Kidney glomerular epithelial cell (primary cell): Measurements from ENCODE around the gene ERMN.
"Not testable (repeated sequence)": the region's sequence is repeated elsewhere in the genome, so short reads cannot be mapped to it uniquely, and the experiment has no call there.

ENCODE experiments used
- DNase-seq: peaks from one replicate; lab custom pipeline; 2025; lab: John Stamatoyannopoulos, UW

The ERMN gene

DNA sequence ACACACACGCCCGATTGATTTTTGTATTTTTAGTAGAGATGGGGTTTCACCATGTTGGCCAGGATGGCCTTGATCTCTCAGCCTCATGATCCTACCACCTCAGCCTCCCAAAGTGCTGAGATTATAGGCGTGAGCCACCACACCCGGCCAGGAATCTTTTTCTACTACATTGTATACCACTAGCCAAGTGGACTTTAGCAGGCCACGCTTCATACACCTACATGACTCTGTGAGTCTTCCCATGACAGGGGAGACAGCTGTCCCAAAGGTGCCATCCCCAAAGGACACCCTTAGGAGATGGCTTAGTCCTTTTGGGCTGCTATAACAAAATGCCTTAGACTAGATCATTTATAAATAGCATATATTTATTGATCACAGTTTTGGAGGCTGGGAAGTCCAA, 32.8 kb downstream of the ERMN start:
- DNase-seq: no peak

- peak; percentile 8 for DNase-seq
Measured at GRCh38 chr2:157291018-157291417, 34.6 kb downstream of the ERMN start.

DNA sequence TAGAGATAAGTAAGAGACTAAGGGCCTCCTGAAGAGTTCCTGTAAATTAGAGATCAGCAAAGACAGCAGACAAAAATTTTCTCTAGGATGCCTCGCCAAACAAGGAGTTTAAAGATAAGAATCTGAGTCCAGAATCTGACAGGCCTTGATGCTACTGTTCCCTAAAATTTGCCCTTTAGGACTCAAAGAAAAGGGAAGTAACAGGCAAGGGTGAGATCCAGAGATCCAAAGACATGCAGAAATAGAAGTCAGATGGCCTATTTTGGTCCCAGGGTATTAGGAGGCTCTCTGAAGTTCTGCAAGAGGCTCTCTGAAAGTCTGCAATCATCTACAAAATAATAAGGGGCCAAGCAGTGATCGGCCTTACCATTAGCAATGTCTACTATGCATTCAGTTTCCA, 35.1 kb downstream of the ERMN start:
- no peak for DNase-seq

- no peak for DNase-seq
Measured at GRCh38 chr2:157287160-157287559, 38.5 kb downstream of the ERMN start.

DNA sequence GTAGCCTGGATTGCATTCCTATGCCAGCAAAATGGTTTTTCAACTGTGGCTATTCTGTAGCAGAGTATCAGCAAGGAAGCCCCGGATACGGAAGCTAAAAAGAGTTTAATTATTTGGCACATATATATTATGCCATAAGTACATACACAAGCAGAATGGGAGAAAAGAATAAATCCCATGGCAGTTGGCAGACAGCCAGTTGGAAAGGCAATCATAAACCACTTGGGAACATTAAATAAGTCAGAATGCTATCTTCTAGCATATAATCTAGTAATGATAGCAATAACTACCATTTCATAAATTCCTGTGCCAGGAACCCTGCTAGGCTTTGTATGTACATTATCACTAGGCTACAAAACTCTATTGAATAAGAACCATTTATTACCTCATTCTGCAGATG, 42.2 kb downstream of the ERMN start:
- DNase-seq: no peak

GRCh38 chr2:157281316-157281715, 44.3 kb downstream of the ERMN start:
- DNase-seq: no peak

GRCh38 chr2:157279311-157279710, 46.3 kb downstream of the ERMN start:
- not testable (repeated sequence) for DNase-seq

DNA sequence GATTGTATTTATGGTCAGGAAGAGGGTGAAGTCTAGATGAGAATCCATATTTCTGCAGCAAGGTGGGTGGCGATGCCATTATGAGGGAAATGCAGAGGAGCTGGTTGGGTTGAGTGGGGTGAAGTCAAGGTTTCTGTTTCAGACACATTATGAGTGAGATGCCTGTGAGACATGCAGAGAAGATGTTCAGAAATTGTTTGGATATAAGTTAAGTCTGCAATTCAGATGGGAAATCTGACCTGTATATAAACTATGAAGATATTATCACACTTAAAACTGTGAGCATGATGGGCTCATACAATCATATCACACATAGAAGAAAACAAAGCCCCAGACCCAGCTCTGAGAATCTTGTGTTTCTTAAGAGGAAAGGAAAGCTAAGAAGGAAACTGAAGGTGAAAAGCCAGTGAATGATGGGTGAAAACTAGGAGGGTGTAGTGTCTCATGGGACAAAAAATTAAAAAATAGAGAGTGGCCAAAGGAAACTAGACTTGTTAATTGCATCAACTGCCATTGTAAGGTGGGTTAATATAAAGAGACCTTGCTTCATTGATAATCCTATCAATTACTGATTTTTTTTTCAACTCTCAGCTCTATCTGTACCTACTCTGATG, 53.9 kb downstream of the ERMN start:
- DNase-seq: no peak

DNA sequence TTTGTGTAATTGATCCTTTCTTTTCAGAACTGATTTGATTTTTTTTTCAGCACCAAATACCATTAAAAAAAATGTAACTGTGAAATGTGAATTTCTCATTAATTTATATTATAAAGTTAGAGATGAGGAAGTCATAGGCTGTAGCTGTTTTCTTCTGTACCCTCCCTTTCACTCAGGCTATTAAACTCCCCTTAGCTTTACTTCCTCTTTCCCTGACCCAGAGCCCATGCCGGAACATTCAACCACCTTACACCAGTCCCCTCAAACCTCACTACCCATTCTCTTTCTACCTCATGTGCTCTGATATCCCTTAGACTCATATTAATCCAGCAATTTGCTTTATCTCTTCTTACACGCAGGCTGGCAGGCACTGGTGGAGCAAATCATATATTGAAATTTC, 55.7 kb downstream of the ERMN start:
- DNase-seq: no peak

GRCh38 chr2:157269060-157269459, 56.6 kb downstream of the ERMN start:
- no peak for DNase-seq
